ENCODE measurements around the gene SMNDC1. TPM values are rescaled to one million over a fixed set of nuclear protein-coding genes. Genes with fewer than 3 reads are reported as not detected.
A peak's percentile ranks its signal among the peaks of the same experiment; 100 is the strongest.

SMNDC1 gene
- total RNA-seq, 1 donor from 2014 or later, result 11.5 TPM

DNA sequence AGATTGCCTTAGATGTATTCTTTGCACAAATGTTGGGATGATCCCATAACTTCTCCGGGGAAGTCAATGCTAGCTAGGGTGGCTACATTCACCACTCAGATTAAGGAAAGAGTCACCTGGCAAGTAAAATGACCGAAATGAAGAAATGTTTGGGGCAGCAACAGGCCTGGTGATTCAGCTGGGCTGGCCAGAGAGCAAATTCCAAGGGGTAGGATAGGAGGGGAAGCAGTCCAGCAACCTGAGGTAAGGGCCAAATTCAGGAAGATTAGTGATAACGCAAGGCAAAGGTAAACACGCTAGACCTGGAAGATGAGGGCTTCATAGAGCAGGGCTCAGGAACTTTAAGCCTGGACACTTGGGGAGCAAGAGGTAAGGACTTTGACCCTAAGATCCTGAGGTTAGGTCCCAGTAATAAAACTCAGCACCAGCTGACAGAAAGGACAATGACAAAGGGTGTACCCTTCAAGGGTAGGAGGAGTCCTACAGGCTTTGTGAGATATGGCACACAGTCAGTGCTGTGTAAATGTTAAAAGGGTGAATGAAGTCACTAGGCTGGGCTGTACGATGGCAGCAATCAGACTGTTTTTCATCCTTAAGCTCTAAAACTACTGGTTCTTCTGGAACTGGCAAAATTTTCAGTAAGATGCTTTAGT is 22.7 kb upstream of the SMNDC1 start:
- DNase-seq (ENCODE audit: extremely low read depth, low read depth, low spot score), result no peak

DNA sequence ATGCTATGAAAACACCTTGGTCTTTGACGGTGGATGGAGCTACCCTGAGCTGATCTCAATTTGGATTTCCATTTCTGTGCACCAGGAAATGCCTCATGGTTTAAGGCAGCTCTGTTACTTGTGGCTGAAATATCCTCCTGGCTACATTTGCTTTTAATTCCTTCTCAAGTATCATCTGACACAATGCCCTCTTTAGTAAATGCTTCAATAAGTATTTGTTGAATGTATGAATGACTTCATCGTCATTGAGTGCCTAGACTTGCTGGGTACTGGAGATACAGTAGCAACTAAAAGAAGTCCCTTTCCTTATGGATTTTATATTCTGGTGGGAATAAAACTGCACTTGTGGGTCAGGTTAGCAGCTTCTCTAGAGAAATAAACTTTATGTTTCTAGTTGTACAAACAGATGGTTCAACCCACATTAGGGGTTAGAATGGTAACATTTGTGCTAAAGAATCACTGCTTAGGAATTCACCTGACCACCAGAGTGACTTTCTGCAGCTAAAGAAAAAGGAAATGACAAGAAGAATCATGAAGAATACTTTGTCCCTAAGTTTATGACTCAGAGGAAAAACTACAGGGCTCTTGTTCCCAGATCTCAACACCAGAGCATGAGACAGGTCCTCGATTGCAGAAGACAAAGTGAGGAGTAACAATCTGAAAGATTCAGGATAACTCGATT is 21.8 kb upstream of the SMNDC1 start:
- DNase-seq (ENCODE audit: extremely low read depth, low read depth, low spot score), result no peak

DNA sequence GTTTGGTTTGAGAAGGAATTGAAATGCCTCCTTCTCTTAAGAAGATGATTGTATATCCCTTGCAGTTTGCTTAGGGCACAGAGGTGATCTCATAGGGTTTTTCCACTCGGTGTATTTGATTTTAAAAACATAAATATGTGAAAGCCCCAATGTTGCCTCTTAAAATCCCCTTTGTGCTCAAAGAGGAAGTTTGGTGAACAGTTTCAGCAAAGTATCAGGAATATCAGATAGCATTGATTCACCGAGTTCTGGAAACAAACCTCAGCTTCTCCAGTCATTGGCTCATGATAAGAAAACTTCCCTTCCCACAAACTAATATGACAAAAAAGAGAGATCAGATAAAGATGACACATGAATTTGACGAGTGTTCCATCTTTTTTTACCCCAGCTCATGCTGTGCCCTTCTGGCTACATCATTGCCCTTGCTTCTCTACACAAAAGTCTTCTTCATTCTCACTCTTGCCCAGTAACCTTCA is 20.1 kb upstream of the SMNDC1 start:
- DNase-seq (ENCODE audit: extremely low read depth, low read depth, low spot score), result no peak

DNA sequence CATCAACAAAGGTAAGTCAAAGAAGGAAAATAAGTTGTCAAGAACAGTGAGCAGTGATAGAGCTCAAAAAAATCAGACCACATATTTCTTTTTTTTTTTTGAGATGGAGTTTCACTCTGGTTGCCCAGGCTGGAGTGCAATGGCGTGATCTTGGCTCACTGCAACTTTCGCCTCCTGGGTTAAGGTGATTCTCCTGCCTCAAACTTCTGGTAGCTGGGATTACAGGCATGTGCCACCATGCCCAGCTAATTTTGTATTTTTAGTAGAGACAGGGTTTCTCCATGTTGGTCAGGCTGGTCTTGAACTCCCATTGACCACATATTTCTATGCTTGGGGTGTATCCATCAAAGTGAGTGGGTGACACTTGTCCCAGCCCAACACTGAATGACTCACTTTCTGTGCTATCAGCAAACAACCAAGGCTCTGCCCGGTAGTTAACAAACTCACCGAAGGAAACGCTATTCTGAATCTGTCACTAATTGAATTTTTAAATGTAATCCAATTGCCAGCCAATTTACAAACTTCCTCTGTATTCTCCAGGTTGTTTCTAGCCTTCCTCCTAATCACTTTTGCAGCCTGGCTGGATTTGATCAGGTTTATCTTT is 19.6 kb upstream of the SMNDC1 start:
- DNase-seq (ENCODE audit: extremely low read depth, low read depth, low spot score), result no peak

DNA sequence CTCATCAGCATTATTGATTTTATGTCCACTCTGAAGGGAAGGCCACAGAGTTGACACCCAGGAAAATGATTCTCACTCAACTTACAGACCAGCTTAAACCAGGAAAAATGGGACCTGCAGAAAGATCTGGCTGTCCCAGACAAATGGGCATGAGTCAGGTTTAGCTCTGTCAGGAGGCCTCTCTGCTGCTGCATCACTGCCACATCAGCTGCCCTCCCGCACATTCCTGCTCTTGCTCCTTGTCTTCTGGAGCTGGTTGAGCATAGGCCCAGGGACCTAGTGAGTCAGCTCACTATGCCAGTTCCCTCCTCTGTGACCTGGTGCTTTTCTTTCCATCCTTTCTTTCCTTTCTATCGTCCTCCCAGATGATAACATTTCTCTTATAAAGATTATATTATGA is 18.8 kb upstream of the SMNDC1 start:
- no peak for DNase-seq (ENCODE audit: extremely low read depth, low read depth, low spot score)

DNA sequence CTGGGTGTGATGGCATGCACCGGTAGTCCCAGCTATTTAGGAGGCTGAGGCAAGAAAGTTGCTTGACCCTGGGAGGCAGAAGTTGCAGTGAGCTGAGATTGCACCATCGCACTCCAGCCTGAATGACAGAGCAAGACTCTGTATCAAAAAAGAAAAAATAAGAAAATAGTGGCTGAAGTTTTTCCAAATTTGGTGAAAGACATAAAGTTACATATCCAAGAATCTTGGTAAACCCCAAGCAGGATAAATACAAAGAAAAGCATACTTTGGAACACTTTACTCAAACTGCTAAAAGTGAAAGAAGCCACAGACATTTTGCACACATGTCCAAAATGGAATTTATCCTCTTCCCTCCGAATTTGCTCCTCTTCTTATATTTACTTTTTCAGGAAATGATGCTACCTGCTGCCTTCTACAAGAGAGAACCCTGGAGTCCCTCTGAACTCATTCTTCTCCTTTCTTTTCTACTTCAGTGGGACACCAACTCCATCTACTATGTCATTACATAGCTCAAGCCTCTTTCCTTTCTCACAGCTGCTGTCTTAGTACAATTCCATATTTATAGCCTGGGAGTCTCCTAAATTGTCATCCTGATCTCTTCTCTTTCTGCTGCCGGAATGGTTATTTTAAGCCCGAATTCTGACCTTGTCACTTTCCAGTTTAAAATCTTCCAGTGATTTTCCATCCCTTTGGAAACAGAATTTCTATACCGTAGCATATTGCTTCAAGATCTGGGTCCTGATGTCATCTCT is 17.3 kb upstream of the SMNDC1 start:
- DNase-seq (ENCODE audit: extremely low read depth, low read depth, low spot score), result no peak

DNA sequence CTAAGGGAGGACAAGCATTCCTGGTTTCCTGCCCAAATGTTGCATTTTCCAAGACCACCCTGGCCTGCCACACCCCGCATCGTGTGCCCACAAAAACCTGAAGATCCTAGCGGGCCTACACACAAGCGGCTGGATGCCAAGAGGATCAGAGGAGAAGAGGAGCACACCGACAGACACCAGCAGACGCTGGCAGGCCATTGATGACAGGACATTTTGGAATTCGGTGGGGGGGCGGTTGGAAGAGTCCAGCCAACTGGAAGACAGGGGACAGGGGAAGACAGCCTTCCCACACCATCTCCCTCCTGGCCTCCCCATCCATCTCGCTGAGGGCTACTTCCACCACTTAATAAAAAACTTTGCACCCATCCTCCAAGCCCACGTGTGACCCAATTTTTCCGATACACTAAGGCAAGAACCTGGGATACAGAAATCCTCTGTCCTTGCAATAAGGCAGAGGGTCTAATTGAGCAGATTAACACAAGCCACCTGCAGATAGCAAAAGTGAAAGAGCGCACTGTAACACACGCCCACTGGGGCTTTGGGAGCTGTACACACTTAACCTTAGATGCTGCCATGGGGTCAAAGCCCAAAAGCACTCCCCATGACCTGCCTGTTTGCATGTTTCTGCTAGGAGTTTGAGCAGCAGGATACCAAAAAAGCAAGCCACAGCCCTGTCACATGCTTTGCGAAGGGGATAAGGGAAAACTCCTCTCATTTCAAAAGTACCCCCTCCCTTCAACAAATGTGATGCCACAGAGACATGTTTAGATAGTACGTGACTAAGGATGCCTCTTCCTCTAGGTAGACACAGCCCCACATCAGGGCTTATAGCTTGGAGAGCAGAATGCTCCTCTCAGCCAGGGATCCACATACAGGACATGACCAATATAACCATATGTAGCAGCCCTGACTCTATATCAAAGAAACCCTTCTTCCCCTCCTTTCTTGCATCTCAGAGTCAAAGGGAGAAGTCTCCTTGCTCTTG is 13.4 kb upstream of the SMNDC1 start:
- no peak for DNase-seq (ENCODE audit: extremely low read depth, low read depth, low spot score)

DNA sequence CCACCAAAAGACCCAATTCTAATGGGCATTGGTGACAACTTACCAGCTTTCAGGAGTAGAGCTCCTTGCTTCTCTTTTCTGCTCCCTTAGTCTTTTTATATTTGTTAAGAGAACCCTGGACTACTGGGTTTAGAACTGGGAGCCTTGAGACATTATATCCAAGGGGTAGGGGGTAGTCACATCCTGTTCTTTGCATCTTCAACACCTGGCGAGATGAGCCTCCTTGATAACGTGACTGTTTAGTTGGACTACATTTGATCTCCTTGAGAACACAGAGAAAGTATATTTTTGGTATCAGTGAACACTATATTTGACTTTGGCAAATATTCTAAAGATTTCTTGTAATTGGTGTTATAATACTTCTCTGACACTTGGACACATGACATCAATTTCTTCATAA is 9.0 kb upstream of the SMNDC1 start:
- DNase-seq (ENCODE audit: extremely low read depth, low read depth, low spot score), result no peak

DNA sequence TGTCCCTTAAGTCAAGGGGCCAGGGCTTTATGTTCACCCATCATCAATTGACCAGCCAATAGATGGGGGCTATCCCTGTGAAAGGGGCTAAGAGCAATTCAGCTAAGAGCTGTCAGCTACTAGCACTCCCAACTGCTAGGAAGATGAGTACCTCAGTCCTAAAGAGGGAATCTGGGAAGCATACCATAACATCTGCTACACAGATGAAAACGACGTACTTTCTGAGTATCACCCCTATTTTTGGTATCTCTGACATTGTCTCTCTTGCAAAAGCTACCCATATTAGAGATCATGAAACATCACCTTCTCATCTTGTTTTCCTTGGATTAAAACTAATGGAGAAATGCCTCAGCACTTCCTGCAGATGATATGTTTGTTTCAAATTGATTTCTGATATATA is 7.5 kb upstream of the SMNDC1 start:
- no peak for DNase-seq (ENCODE audit: extremely low read depth, low read depth, low spot score)

DNA sequence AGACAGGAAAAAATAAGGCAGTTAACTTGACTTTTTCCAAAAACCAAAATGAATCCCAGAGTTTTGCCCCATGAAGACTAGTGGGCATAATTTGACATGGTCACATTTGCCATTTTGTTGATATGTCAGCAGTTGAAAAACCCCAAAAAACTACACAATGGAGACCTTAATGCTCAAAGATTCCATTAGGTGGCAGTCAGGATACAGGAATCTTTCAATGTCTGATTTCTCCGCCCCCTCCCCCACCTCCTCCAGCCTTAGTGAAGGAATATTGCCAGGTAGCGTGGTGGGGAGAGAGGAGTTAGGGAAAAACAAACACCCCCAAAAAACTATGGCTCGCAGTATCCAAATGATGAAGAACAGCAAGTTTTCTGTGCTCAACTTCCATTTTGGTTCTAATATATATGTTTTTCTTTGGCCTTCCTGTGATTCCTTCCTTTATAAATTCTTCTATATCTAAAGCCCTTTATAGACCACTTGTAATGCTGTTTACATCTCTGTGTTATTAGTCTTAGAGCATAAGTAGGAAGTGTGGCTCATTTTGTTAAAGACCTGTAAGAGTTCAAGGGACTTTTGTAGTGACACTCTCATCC is 6.7 kb upstream of the SMNDC1 start:
- DNase-seq (ENCODE audit: extremely low read depth, low read depth, low spot score), result no peak

DNA sequence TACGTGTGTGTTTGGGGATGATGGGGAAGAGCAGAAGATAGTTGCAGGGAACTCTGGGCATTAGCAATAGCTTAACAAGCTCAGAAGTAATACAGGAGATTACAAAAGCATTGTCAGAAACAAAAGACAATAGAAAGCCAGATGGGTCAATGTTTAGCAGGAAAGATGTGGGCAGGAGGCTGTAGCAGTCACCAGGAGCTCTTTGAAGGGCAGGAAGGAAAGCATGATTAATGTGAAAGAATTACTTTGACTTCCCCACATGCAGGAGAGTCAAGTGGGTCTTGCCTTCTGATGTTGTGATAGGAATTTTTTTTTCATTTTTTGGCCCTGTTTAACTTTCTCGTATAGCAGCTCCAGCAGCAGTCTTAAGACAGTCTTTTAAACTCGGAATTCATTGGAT is 6.0 kb upstream of the SMNDC1 start:
- peak; percentile 63 for DNase-seq (ENCODE audit: extremely low read depth, low read depth, low spot score)

DNA sequence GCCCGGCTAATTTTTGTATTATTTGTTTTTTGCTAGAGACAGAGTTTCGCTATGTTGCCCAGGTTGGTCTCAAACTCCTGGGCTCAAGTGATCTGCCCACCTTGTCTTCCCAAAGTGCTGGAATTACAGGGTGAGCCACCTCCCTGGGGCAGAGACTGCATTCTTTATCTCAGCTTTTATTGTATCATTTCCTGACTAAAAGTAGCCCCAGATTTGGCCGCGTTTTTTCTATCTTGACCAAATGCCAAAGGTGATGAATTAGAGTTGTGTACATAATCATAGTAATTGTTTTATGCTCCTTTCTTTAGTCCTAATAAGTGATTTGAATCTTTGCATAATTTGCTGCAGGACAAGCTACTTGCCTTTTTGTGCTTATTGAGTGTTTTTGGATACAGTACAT is 3.1 kb upstream of the SMNDC1 start:
- no peak for DNase-seq (ENCODE audit: extremely low read depth, low read depth, low spot score)

DNA sequence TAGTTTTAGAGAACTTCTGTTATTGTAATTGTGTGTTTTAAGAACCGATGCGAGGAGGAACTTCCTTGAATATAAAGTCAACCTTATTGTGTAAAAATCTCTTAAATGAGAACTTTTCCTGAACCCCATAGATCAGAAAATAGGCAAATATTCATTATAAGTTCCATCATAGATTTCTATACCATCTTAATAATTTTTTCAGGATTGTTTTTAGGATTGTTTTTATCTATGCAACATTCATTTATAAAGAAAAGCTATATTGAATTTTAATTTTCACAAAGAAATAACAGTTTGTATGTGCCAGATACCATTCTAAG is 1.7 kb upstream of the SMNDC1 start:
- no peak for DNase-seq (ENCODE audit: extremely low read depth, low read depth, low spot score)

DNA sequence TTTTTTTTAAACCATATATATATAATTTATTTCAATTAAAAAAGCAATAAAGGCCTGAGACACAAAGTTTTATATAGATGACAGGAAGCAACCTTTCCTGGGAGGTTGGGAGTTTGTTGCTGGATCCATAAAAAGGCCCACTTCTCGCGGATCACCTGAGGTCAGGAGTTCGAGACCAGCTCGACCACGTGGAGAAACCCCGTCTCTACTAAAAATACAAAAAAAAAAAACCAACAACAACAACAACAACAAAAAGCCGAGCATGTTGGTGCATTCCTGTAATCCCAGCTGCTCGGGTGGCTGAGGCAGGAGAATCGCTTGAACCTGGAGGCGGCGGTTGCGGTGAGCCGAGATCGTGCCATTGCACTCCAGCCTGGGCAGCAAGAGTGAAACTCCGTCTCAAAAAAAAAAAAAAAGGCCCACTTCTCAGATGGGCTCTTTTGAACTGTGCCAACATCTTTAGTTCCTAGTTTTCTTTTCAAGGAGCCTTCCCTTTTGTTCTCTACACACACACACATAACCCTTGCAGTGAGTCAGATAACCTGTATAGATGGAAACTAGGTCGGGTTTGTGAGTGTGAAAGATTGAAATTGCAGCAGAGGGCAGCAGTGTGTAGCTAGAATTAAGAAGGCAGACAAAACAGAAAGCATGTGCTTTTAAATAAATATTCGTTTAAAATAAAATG is 1.2 kb upstream of the SMNDC1 start:
- peak; percentile 89 for DNase-seq (ENCODE audit: extremely low read depth, low read depth, low spot score)

DNA sequence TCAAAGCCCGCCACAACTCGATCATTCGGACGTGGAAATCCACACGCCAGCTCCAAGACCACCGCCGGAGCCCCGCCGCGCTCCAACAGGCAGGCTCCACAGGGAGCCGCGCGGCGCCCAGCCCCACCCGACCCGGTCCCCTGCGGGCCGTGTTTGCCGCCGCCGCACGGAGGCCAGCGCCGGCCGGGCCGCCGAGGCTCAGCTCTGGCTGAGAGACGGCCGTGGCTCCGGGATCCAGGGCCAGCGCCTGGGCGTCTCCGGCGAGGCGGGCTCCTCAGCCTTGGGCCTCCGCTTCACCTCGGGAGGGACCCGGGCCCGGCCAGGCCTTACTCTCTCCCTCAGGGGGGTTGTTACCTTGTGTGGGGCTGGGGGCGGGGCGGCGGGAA is 333 bp downstream of the SMNDC1 start:
- DNase-seq (ENCODE audit: extremely low read depth, low read depth, low spot score), result no peak

DNA sequence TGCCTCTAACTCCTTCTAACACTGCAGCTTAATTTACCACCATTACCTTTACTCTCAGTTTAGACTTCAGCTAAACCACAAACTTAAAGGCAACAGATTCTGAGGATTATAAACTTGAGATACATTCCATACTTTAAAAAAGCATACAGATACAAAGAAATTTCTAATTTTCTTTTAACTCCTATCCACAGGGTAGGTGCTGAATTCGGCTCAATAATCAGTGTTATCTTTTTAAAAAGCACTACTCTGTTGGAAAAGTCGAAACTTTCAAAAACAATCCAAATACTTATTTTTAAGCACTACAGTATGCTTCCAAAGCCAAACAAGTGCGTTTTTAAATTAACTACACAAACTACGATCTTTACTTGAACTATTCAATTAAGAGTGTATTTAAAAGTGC is 1.0 kb downstream of the SMNDC1 start:
- DNase-seq (ENCODE audit: extremely low read depth, low read depth, low spot score), result no peak

DNA sequence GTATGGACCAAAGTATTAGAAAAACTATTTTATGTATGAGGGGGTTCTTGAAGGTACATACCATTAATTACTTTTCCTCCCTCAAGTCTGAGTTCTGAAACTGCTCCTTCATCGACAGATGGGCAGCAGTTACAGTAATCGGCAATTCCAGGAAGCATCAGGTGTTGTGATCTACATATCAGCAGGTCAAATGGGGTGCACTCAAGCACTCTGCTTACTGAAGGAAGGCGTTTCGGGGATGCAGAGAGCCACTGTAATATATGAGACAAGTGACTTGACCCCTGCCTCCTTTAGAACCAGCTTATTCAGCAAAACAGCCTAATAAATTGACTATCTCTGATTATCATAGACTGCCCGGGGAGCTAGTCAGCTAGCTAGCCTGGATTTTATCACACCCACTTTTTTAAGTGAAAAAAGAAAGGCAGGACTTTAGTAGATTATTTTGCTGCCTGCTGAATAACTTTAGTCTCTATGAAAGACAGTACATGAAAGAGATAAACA is 4.2 kb downstream of the SMNDC1 start:
- no peak for DNase-seq (ENCODE audit: extremely low read depth, low read depth, low spot score)

DNA sequence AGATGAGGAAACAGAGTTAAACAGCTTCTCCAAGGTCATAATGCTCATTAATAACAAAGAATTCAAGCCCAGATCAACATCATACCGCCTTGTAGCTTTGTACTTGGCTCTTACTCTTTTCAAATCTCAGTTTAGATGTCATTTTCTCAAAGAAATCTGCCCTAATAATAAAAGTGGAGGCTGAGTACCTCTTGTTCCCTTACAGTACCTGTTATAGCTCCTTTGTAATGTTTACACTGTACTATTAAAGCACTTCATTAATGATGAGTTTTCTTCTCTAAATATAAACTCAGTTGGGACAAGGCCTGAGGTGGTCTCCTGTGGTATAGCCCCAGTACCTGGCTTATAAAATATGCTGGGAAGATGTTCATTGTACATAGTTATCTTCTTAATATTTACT is 7.8 kb downstream of the SMNDC1 start:
- DNase-seq (ENCODE audit: extremely low read depth, low read depth, low spot score), result no peak

DNA sequence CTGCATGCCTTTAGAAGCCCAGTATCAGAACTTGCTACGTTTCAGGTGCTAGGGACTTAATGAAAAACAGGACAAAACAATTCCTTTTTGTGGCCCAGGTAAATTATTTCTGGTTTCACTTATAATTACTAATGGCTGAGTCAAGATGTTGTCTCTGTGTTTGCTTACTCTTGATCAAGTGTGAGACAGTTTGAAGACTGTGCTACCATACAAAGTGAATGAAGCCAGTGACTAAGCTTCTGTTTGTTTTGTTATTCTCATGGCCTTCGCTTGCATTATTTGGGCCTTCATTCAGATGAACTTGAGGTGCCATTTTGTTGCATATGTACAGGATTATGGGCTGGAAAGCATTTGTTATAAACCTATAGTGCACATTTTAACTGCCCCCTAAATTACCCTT is 17.9 kb downstream of the SMNDC1 start:
- DNase-seq (ENCODE audit: extremely low read depth, low read depth, low spot score), result no peak
